Ureter (tissue), 1 donor: ENCODE results near the gene ME1. TPM values are rescaled to one million over a fixed set of nuclear protein-coding genes. Genes with fewer than 3 reads are reported as not detected.
"Not testable (repeated sequence)": the region's sequence is repeated elsewhere in the genome, so short reads cannot be mapped to it uniquely, and the experiment has no call there.

Source experiments
- DNase-seq: peaks from one replicate; pipeline ENCODE4 v3.0.0-alpha.2; 2020; ENCODE audit warnings: low spot score
- total RNA-seq: library from RNA; stranded (reverse); gene quantifications from one replicate; pipeline ENCODE4 v1.2.4, GENCODE V29; 2023
- donor health status: DM: yes; HTN: yes; CAD: no.

The ME1 gene
- 10.1 TPM for total RNA-seq

DNA sequence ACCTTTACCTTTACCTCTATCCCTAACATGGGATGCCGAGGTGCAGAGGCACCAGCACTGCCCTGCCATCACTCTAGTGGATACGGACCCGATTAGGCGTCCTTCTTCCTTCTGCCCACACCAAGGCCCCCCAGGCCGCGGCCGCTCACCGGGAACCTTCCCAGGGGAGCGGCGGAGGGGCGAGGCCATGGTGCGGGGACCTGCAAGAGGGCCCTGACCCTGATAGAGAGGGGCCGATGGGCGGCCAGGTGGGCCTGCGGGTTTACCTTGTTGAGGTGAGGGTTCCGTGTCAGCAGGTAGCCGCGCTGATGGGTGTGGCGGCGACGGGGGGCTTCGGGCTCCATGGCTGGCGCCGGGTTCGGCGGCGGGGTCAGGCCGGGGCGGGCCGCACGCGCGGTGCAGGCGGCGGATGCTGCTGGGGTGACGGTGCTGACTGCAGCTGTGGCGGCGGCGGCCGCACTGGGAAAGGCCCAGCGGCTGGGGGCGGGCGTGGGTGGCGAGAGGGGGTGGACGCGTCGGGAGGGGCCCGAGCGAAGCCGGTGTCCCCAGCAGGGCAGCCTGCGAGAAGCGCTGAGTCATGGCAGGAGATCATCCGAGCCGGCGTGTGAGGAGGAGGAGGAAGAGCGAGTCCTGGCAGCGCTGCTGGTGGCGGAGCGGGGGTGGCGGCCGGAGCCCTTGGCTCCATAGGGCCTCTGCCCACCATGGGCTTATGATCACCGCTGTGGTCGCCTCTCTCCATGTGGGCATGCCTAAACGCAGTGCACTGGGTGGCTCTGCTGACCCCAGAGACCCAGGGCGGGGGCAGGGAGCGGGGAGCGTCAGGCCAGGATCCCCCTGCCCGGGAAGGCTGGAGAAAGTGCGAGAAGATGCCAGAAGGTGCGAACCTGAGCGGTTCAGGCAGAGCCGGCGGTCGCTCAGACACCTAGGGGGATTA is at the start of gene ME1:
ME1 (minus strand) TSS at position 441 of the 934 bp plus-strand sequence; CDS start at position 344, 97 bp downstream.
- DNase-seq = peak; percentile 84

DNA sequence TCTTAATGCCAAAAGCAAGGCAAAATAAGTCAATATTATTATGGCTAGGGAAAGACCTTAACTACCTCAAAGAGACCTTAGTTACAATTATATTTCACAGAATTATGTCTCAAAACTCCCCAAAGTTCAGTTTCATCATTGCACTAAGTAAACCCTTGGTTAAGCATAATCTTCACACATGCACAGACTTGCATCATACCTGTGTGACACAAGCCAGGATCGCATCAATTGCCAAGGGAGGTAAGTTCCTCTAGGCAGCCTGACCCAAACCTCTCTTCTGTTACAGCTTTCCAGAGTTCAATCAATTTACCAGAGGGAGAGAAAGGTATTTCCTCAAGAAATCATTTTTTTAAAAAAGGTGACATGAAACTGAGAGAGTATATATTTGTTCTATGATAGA is 49.6 kb upstream of the ME1 start:
- DNase-seq = no peak

DNA sequence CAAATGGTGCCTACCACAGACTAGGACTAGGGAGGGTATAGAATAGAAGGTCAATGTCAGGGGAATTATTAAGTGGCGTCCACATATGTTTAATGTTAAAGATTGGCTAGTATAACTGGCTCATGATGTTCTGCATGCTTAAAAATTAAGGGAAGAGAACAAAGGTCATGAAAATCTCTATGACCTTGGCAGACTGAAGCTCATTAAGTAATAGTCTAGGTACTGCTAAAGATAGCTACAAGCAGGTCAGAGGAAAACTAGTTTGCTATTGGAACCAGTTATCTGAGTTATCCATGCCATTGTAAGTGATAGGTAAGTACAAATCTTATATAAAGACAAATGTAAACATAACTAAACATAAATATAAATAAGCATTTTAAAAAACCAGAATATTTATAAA is 48.5 kb upstream of the ME1 start:
- no peak for DNase-seq

DNA sequence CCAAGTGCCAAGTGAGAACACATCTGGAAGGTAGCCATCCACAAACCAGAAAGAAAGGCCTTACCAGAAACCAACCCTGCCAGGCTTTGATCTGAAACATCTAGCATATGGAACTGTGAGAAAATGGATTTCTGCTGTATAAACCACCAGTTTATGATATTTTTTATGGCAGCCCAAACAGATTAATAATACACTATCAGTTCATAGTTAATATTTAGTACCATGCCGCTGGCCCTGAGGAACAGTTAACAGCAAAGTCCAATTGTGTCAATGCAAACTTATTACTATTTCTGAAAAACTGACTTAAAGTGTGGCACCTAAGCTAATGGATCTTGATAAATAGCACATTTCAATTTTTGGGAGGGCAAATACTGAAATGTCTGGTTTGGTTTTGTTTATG is 46.1 kb upstream of the ME1 start:
- no peak for DNase-seq

DNA sequence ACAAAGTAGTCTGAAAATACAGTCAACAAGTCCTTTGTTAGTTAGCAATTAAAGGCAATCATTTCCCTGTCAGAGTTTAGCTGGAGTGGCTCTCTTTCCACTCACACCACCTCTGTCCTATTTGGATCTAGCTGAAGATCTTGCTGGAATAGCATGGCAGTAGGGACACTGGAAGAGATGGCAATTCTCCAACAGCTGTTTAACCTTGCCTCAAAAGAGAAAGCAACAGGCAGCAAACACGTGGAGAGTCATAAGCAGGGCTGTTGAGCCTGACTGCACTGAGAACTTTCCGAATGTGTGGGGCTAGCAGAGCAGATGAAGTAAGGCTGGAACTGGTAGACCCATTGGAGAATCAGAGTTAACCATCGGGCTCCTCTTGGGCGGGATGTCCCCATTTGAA is 43.5 kb upstream of the ME1 start:
- no peak for DNase-seq

DNA sequence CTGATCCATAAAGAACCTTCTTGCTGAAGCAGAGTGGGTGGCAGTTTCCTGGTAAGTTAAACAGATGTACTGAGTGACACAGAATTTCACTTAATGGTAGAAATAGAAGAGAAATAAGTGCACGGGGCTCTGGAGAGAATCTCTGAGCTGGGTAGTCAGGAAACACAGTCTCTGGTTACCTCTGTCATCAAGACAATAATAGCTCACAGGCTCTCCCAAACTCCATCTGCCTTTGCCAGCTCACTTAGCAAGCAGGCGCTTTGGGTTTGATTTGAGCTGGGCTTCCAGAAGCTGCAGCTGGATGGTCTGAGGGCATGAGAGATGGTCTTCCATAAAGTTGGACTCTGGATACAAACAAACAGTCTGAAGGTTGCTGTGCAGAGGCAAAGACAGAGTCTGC is 41.9 kb upstream of the ME1 start:
- DNase-seq = no peak

DNA sequence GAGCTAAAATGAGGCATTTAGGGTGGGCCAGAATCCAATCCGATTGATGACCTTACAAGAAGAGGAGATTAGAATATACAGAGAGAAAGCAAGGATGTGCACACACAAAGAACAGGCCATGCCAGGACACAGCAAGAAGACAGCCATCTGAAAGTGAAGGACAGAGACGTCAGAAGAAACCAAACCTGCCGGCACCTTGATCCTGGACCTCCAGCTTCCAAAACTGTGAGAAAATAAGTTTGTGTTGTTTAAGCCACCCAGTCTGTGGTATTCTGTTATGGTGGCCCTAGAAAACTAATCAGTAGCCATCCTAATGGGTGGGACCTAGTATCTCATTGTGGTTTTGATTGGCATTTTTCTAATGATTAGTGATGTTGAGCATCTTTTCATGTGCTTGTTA is 39.7 kb upstream of the ME1 start:
- DNase-seq = no peak

DNA sequence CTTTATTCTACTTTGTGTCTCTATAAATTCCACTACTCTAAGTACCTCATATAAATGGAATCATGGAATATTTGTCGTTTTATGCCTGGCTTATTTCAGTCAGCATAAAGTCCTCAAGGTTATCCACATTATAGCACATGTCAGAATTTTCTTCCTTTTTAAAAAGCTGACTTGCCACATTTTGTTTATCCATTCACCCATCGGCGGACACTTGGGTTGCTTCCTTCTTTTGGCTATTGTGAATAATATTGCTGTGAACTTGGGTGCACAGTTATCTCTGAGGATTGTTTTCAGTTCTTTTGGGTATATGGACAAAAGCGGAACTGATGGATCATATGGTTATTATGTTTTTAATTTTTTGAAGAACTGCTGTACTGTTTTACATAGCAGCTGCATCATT is 39.1 kb upstream of the ME1 start:
- no peak for DNase-seq

DNA sequence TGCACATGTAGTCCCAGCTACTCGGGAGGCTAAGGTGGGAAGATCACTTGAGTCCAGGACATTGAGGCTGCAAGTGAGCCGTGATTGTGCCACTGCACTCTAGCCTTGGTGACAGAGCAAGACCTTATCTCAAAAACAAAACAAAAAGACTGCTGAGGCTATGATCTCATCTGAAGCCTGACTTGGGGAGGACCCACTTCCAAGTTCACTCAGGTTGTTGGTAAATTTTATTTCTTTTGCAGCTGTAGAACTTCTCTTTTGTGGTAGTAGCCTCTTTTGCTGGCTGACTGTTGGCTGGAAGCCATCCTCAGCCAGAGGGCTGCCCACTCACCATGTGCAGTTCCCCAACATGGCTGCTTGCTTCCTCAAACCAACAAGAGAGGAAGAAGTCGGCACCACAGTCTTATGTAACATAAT is 36.8 kb upstream of the ME1 start:
- DNase-seq = no peak

DNA sequence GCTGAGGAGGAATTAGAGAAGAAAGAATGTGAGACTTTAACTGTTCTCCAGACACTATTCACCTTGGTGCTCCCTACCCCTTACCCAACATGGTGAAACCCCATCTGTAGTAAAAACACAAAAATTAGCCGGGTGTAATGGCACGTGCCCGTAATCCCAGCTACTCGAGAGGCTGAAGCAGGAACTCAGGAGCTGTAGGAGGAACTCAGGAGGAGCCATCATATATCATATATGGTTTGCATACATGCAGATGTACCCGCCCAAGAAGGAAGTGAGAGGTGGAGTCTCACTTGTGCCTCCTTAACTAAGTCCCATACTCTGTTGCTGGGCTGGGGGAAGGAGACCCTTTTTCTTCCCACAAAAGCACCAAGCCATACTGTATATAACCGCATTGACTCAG is 35.5 kb upstream of the ME1 start:
- DNase-seq = no peak

DNA sequence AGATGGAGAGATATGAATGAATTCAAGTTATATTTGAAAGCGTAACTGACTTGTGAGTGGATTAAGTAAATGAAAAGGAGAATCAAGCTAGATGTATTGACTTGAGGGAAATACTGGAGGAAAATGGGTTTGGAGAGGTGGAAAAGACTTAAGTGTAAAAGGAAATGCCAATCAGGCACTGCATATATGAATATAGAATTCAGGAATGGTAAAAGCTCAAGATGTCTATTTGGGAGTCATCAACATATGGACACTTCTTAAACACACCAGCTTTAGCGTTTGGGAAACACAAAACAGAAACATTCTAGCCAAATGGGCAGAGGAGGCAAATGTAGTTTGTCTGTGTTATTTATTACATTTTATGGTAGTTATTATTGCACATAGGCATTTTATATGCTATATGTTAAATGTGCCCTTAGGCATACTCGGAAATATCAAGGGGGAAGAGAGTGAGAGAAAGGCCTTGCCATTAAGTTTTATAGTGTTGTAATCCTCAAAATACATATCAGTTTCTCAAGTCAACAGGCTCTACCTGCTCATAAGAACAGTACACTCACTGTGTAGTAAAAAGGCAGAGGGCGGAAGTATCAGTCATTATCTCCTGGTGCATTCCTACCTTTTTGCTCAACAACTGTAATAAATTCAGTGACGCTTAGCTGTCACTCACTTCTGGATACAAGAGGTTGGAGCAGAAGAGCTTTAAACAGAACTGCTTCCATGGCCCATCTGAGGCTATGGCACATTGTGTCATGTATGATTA is 33.7 kb upstream of the ME1 start:
- no peak for DNase-seq

DNA sequence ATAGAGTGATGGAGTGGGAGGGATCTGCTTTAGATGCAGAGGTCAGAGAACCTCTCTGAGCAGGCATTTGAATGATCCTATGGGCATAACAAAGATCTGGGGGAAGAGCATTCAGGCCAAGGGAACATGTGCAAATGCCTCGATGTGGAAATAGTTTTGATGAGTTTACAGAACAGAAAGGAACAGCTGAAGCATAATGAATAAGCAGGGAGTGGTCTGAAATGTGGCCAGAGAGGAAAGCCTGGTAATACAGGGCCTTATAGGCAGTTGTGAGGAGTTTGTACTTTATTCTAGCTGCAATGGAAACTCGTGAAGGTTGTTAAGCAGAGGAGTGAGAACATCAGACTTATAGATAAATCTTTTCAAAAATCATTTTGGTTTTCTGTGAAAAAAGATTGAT is 33.0 kb upstream of the ME1 start:
- no peak for DNase-seq

DNA sequence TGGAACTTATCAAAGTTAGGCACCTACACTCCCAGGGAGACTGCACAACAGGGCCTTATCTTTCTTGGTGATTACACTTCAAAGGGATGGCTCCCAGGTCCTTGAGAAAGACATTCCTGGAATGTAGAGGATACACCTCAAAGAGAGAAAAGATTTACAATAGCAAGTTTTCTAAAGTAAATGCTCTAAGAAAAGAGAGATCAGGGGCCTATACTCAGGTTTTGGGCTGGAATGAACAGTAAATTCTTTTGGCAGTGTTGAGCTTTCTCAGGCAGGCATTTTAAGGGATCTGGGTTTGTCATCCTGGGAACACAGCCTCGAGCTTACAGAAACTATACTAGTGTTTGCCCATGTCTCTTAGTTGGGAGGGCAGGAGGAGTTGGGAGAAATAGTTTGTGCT is 31.7 kb upstream of the ME1 start:
- DNase-seq = no peak

DNA sequence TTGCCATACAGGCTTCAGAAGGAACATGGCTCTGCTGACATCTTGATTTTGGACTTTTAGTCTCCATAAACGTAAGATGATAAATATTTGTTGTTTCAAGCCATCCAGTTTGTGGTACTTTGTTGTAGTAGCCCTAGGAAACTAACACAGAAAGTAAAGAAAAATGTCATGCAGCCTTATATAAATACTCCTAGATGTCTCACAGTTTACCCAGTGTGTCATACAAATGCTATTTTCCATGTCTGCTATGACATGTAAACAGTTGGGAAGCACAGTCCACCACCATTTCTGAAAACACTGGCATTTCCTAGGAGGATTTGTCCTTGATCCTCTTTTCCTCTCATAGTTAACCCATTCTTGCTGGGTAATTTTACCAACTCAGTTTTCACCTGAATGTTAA is 30.6 kb upstream of the ME1 start:
- DNase-seq = no peak

DNA sequence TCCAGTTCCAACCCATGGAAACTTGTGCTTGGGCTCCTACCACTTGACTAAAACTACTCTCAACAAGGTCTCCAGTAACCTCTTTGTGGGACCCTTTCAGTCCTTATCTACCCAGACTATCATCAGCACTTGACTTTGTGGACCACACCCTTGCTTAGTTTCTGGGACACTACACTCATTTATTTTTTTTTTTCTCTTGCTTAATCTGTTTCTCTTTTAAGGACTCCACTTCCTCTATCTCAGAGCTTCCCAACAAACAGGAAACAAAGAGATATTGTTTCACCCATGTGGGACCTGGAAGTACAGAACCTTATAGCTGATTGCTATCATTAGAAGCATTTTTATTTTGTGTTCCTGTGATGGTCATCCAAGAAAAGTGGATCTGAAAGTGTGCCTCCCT is 28.8 kb upstream of the ME1 start:
- DNase-seq = no peak

DNA sequence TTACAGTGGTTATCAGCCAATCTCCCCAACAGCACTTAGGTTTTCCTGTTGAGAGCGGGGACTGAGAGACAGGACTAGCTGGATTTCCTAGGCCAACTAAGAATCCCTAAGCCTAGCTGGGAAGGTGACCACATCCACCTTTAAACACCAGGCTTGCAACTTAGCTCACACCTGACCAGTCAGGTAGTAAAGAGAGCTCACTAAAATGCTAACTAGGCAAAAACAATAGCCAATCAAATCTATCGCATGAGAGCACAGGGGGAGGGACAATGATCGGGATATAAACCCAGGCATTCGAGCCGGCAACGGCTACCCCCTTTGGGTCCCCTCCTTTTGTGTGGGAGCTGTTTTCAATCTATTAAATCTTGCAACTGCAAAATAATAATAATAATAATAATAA is 19.2 kb upstream of the ME1 start:
- not testable (repeated sequence) for DNase-seq

DNA sequence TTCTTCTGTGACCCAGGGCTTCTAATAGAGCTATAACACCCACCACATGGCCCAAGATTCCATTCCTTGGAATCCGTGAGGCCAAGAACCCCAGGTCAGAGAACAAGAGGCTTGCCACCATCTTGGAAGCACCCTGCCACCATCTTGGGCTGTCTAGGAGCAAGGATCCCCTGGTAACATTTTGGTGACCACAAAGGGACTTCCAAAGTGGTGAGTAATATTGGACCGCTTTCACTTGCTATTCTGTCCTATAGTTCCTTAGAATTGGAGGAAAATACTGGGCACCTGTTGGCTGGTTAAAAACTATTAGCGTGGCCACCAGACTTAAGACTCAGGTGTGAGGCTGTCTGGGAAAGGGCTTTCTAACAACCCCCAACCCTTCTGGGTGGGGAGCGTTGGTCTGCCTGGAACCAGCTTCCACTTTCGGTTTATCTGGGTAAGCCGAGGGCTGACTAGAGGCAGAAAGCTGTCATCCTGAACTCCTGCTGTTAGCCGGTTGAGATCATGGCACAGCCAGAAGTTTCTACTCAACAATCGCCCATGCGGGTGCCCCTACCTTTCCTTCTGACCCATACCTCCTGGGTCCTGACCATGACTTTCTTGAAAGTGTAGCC is 13.3 kb upstream of the ME1 start:
- not testable (repeated sequence) for DNase-seq

DNA sequence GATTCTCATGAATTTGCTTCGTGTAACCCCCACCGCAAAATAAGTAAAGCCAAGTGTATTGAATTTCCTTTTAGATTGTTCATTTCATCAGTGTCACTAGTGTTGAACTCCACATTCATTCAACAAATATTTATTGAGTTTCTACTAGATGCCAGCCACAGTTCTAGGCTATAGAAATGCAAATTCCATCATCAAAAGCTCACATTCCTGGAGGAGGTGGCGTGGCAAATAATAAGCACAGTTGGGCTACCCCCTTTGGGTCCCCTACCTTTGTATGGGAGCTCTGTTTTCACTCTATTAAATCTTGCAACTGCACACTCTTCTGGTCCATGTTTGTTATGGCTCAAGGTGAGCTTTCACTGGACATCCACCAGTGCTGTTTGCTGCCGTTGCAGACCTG is 12.7 kb upstream of the ME1 start:
- no peak for DNase-seq

DNA sequence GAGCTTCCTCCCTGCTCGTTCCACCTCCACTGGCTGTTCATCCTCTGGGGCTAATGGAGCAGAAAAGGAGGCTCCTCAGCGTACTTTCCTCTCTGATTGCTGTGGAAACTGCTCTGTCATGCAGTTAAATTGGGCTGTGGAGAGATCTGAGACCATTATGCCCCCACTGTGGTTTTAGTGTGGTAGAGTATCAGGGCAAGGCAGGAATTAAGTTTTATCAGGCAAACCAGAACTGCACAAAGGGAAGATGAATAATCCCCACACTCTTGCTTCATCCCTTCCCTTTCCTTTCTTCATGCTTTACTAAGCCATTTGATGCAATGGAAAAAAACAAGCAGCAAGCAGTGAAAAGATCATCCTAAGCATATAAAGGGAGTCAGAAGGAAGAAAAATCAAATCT is 11.9 kb upstream of the ME1 start:
- DNase-seq = no peak

DNA sequence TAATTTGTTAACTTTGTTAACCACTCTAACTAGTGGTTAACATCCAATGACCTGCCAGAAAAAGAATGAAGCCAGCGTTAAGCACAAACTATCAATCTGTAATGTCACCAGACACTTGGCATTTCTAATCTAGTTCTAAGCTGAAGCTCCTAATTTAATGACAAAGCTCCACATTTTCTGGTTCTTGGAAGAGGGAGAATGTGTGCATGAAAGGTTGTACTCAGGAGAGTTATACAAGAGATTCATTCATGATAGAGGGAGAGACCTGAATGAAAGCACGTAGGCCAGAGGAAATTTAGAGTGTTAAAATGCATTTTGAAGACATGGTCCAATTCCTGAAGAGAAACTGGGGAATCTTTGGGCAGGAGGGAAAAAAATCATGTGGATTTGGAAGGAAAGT is 8.3 kb upstream of the ME1 start:
- DNase-seq = no peak

DNA sequence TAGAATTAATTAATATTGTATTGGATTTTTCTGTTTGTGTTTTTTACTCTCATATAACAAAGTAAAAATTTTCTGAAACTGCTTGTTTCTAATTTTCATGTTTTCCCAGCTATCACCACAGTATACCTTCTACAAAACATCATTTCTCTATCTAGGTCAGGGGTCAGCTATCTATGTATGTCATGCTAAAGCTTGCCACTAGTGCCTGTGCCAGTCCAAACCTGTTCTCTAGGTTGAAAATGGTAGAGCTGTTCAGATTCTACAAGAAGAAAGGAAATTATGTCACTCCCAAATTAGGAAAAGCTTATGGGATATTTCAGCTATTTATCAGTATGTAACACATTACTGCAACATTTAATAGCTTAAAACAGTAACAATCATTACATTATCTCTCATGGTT is 5.8 kb upstream of the ME1 start:
- no peak for DNase-seq

DNA sequence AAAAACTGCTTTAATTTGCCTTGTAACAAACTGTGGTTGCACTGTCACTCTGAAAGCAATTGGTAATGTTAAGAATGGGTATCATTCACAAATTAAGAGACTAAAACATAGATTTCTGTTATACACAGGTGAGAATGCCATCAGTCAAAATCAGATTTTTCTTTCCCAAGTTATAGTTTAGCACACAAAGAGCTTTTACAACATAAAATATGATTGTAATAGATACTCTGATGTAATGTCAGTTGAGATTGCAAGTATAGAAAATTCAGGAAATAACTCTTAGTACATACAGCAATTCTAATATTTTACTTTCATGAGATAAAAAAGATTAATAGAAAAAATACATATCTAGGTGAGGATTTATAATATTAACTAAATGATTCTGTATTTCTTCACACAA is 2.3 kb upstream of the ME1 start:
- DNase-seq = no peak

DNA sequence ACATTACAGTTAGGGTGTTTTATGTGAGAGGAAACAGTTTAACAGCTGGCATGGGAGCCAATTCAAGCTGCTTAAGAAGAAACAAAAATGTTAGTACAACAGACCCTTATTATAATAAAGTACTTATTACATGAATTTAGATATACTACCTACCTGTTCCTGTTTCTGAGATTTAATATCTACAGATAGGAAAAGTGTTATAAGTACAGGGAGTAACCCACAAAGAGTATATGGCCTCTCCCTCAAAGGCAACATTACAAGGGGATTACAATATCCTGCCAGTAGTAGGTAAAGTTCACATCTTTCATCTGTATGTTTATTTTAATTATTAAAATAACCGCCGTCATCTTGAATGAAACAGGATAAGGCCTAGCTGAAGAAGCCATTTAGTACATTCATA is 1.8 kb upstream of the ME1 start:
- no peak for DNase-seq
